Kidney (tissue), 14 donors: ENCODE data around the gene MT1G. TPM values are rescaled to one million over a fixed set of nuclear protein-coding genes. Genes with fewer than 3 reads are reported as not detected.
A peak's percentile ranks its signal among the peaks of the same experiment; 100 is the strongest.

Source experiments
- DNase-seq, 5 donors: peaks; one replicate each; pipeline ENCODE4 v3.0.0-alpha.2; 2013 to 2020
- FAIRE-seq: peaks from 2 replicates; lab custom pipeline; 2012; peaks lifted over from hg19 to GRCh38; lab: Jason Lieb, UNC
- H3K27ac ChIP-seq, 2 donors: one replicate each; pipeline ENCODE4 v1.7.0; 2013; ENCODE audit warnings: low read depth in 2 of 2, low read length in 2 of 2, inconsistent platforms in 1 of 2
- H3K27me3 ChIP-seq: one replicate; pipeline ENCODE4 v1.7.1; 2013; ENCODE audit warnings: low read length, inconsistent platforms; ENCODE audit not compliant: control insufficient read depth, insufficient read depth
- H3K36me3 ChIP-seq, 3 donors: one replicate each; pipeline versions ENCODE4 v1.7.0 to v1.7.1; 2013; ENCODE audit warnings: low read length in 3 of 3, control low read depth in 1 of 3, inconsistent platforms in 1 of 3; ENCODE audit not compliant: insufficient read depth in 3 of 3, control insufficient read depth in 2 of 3
- H3K4me1 ChIP-seq, 3 donors: one replicate each; pipeline versions ENCODE4 v1.7.0 to v1.7.1; 2013; ENCODE audit warnings: low read length in 3 of 3, inconsistent platforms in 1 of 3, low read depth in 1 of 3; ENCODE audit not compliant: control insufficient read depth in 2 of 3, insufficient read depth in 2 of 3
- H3K4me3 ChIP-seq, 3 donors: one replicate each; pipeline versions ENCODE4 v1.7.0 to v1.8.1; 2013; ENCODE audit warnings: low read length in 3 of 3, control low read depth in 1 of 3, inconsistent platforms in 1 of 3
- H3K9ac ChIP-seq, 3 donors: one replicate each; pipeline versions ENCODE4 v1.7.0 to v1.7.1; 2013; ENCODE audit warnings: low read length in 3 of 3, control low read depth in 1 of 3, inconsistent platforms in 1 of 3
- H3K9me3 ChIP-seq, 3 donors: one replicate each; pipeline versions ENCODE4 v1.7.0 to v1.7.1; 2013; ENCODE audit warnings: low read length in 3 of 3, control low read depth in 1 of 3, inconsistent platforms in 1 of 3; ENCODE audit not compliant: control insufficient read depth in 2 of 3, insufficient read depth in 1 of 3
- CTCF ChIP-seq: IDR thresholded peaks from 3 replicates; pipeline ENCODE4 v1.5.1; 2012; ENCODE audit warnings: mild to moderate bottlenecking, moderate library complexity, borderline replicate concordance; ENCODE audit not compliant: insufficient read depth; ENCODE audit errors: extremely low read depth
- intact Hi-C: fragments of 100-400 bp; cut with DNase I; formaldehyde crosslinking; loops from one replicate; pipeline ENCODE4 v1.11.1; 2022
- polyA plus RNA-seq: library from polyadenylated mRNA; stranded (reverse); fragments of 350-450 nt; fragmentation: Illumina TruSeq; extraction: RNeasy Lipid Tissue Mini Kit (QIAGEN cat#74804); gene quantifications from one replicate; pipeline ENCODE4 v1.2.3, GENCODE V29; 2014; ENCODE audit warnings: low read depth, low replicate concordance; ENCODE audit not compliant: insufficient read depth
- total RNA-seq: library from RNA; stranded (reverse); fragmentation: NEBNext Ultra II Directional; extraction: Animal tissue kit (Norgen Biotek cat#: 25700); gene quantifications from one replicate; pipeline ENCODE4 v1.2.1, GENCODE V29; 2021
- donor health status: control.
- donor health status: control.
- donor health status: control.
- donor health status: control.
- donor health status: control.
- donor health status: DM: yes; HTN: yes; CAD: no.
- donor health status: Normal renal cell carcinoma (clear cell type).

MT1G gene
- total and polyA plus RNA-seq, 2 donors from 2014 or later: 33.6 to 2,564 TPM

GRCh38 chr16:56657555-56658326 is 10.1 kb downstream of the MT1G start, which contains the start of gene MT1F:
Gene MT1F, plus strand, starts transcription at chr16:56657959. Its CDS starts 100 bp downstream, at chr16:56658059.
- peak within 1 kb of the TSS; percentile 40 to 47 for H3K27ac ChIP-seq
- no peak for FAIRE-seq
- peak within 1 kb of the TSS; percentile 6 to 66 (median 64) for H3K9ac ChIP-seq
- H3K36me3 ChIP-seq: no peaks in the 10 kb centered on the region
- DNase-seq: peak; percentile 84 to 97 (median 87)
- H3K4me3 ChIP-seq: peak within 1 kb of the TSS; percentile 46 to 97 (median 87)
- H3K27me3 ChIP-seq: peaks cover 18% of the 10 kb centered on the region
- no peaks in the 10 kb centered on the region for H3K9me3 ChIP-seq
- peaks cover 0 to 7% (median 5%) of the 10 kb centered on the region in 3 donors for H3K4me1 ChIP-seq
- intact Hi-C loops: no loop called here
- TF ChIP-seq CTCF: no peak

GRCh38 chr16:56653218-56653617 is 14.6 kb downstream of the MT1G start:
- Histone ChIP-seq H3K36me3 (no peaks in the 10 kb centered on the region), H3K27me3 (peaks cover 2% of the 10 kb centered on the region), H3K4me1 (peaks cover 0 to 3% (median under 1%) of the 10 kb centered on the region in 3 donors), H3K9ac (no peak overlapping the region), H3K27ac (no peak overlapping the region), H3K9me3 (no peaks in the 10 kb centered on the region), H3K4me3 (no peak overlapping the region)
- TF ChIP-seq CTCF: no peak
- DNase-seq (no peak), FAIRE-seq (no peak)
- intact Hi-C loops: no loop called here

GRCh38 chr16:56652600-56652999 is 15.3 kb downstream of the MT1G start:
- Histone ChIP-seq H3K4me1 (no peaks in the 10 kb centered on the region), H3K27ac (no peak overlapping the region), H3K36me3 (no peaks in the 10 kb centered on the region), H3K9ac (no peak overlapping the region), H3K9me3 (no peaks in the 10 kb centered on the region), H3K4me3 (no peak overlapping the region), H3K27me3 (peaks cover 5% of the 10 kb centered on the region)
- intact Hi-C loops: no loop called here
- TF ChIP-seq CTCF: no peak
- no peak for FAIRE-seq
- DNase-seq: no peak
